ENCODE data around the gene ZHX3. TPM values are rescaled to one million over a fixed set of nuclear protein-coding genes. Genes with fewer than 3 reads are reported as not detected.

ZHX3 gene
- total RNA-seq, 1 experiment from 2014 or later = 22.7 TPM

DNA sequence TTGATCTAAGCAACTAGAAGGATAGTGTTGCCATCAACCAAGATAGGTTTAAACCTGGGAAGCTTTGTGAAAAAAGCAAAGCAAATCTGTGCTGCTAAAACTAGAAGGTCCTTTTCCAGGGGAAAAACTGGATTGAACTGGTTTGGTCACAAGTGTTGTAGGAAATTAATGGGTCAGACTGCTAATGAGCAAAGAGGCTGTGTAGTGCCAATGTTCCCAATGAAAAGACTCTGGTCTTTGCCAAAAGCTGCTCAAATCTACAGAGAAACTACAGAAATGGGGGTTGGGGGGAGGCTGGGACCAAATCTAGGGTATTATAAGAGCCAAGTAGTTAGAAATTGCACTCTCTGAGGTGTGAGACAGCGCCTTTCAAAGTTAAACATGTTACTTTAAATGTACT is 95.2 kb downstream of the ZHX3 start:
- no peak for DNase-seq
- TF ChIP-seq, protein P1, sequence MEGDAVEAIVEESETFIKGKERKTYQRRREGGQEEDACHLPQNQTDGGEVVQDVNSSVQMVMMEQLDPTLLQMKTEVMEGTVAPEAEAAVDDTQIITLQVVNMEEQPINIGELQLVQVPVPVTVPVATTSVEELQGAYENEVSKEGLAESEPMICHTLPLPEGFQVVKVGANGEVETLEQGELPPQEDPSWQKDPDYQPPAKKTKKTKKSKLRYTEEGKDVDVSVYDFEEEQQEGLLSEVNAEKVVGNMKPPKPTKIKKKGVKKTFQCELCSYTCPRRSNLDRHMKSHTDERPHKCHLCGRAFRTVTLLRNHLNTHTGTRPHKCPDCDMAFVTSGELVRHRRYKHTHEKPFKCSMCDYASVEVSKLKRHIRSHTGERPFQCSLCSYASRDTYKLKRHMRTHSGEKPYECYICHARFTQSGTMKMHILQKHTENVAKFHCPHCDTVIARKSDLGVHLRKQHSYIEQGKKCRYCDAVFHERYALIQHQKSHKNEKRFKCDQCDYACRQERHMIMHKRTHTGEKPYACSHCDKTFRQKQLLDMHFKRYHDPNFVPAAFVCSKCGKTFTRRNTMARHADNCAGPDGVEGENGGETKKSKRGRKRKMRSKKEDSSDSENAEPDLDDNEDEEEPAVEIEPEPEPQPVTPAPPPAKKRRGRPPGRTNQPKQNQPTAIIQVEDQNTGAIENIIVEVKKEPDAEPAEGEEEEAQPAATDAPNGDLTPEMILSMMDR (IDR thresholded peaks at IDR 0.05; ENCODE audit: unreplicated experiment) = no peak
- BruUV-seq (replicated peaks) = no TSS peak
- no peaks in the 10 kb centered on the region for H3K4me1 Mint-ChIP-seq (ENCODE audit: low read depth, unreplicated experiment)
- H3K27me3 Mint-ChIP-seq (ENCODE audit: unreplicated experiment) = no peaks in the 10 kb centered on the region
- CTCF ChIA-PET = interaction anchor here (0.6 to 0.7 kb wide), 2 partner anchors 11 to 352 kb away, joined by 3 read pairs; no protein-coding TSS in a partner anchor
- H3K36me3 Mint-ChIP-seq (ENCODE audit: insufficient read depth, unreplicated experiment) = no peaks in the 10 kb centered on the region
- no peak overlapping the region for H3K4me3 Mint-ChIP-seq (ENCODE audit: low read depth, unreplicated experiment)
- intact Hi-C loops (cut with micrococcal nuclease; ENCODE audit: unreplicated experiment) = no loop called here
- H3K9me3 Mint-ChIP-seq (ENCODE audit: low read depth, unreplicated experiment) = no peaks in the 10 kb centered on the region
- H3K27ac Mint-ChIP-seq (ENCODE audit: unreplicated experiment) = no peak overlapping the region

DNA sequence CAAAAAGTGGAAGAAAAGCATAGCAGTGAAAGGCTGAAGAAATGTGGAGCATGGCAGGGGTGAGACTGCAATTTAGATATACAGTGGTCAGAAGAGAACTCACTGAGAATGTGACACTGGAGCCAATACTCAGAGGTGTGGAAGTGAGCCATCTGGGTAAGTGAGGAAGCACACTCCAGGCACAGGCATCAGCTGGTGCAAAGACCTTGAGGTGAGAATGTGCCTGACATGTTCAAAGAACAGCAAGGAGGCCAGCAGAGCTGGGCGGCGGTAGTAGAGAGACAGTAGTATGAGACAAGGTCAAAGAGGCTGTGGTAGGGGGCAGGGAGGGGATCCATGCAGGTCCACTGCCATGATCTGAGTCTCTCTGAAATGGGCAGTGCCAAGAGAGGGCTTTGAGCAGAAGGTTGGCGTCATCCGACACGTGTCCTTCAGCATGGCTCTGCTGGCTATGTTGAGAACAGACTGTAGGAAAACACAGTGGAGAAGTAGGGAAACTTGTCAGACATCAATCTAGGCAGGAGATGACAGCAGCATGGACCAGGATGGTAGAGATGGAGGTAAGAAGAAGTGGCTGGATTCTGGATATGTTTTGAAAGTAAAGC is 95.8 kb downstream of the ZHX3 start:
- no TSS peak for BruUV-seq (replicated peaks)
- Mint-ChIP-seq H3K36me3 (ENCODE audit: insufficient read depth, unreplicated experiment) (no peaks in the 10 kb centered on the region), H3K4me1 (ENCODE audit: low read depth, unreplicated experiment) (no peaks in the 10 kb centered on the region), H3K4me3 (ENCODE audit: low read depth, unreplicated experiment) (no peak overlapping the region), H3K27ac (ENCODE audit: unreplicated experiment) (no peak overlapping the region), H3K27me3 (ENCODE audit: unreplicated experiment) (no peaks in the 10 kb centered on the region), H3K9me3 (ENCODE audit: low read depth, unreplicated experiment) (no peaks in the 10 kb centered on the region)
- intact Hi-C loops (cut with micrococcal nuclease; ENCODE audit: unreplicated experiment) = no loop called here
- DNase-seq = no peak
- TF ChIP-seq, protein P1 (IDR thresholded peaks at IDR 0.05; ENCODE audit: unreplicated experiment) = no peak
- CTCF ChIA-PET = no interaction called here

DNA sequence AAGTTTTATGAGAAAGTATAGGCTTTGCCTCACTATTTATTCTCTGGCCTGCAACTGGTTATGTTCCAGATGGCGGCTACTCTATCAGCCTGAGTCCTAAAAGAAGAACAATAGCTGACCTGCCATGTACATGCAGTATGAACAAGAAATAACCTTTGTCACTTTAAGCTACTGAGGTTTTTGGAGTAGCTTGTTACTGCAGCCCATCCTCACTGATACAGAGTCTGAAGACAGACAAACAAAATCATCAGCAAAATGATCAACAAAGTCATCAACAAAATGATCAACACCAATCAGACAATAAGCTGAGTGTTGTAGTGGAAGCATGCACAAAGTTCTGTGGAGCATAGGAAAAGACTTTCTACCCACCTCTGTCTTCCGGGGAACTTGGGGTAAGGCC is 97.7 kb downstream of the ZHX3 start:
- intact Hi-C loops (cut with micrococcal nuclease; ENCODE audit: unreplicated experiment) = no loop called here
- H3K9me3 Mint-ChIP-seq (ENCODE audit: low read depth, unreplicated experiment) = no peaks in the 10 kb centered on the region
- DNase-seq = no peak
- no peak overlapping the region for H3K27ac Mint-ChIP-seq (ENCODE audit: unreplicated experiment)
- no peak overlapping the region for H3K4me3 Mint-ChIP-seq (ENCODE audit: low read depth, unreplicated experiment)
- TF ChIP-seq, protein P1 (IDR thresholded peaks at IDR 0.05; ENCODE audit: unreplicated experiment) = no peak
- CTCF ChIA-PET = interaction anchor here (0.5 to 0.6 kb wide), 3 partner anchors 47 to 253 kb away, joined by 4 to 6 read pairs (median 5); no protein-coding TSS in a partner anchor
- no peaks in the 10 kb centered on the region for H3K27me3 Mint-ChIP-seq (ENCODE audit: unreplicated experiment)
- BruUV-seq (replicated peaks) = no TSS peak
- no peaks in the 10 kb centered on the region for H3K36me3 Mint-ChIP-seq (ENCODE audit: insufficient read depth, unreplicated experiment)
- no peaks in the 10 kb centered on the region for H3K4me1 Mint-ChIP-seq (ENCODE audit: low read depth, unreplicated experiment)

DNA sequence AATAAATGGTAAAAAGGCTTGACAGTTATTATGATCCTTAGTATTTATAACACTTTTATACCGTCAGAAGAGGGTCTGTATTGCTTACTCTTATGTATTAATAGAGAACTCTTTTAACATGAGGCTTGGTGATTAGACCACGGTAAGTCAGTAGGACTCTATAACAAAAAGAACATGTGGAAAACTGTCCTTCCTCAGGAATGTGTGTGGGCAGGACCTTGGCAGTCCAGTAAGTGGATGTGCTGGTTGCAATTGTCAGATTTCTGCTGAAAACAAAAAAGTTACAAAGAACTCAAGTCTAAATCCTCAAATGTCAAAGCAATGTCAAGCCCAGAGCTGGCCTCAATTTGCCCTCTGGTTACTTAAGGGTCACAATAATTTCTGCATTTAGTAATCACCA is 99.1 kb downstream of the ZHX3 start:
- CTCF ChIA-PET = interaction anchor here (0.6 to 1.1 kb wide), 2 partner anchors 69 to 533 kb away, joined by 3 read pairs; no protein-coding TSS in a partner anchor
- TF ChIP-seq, protein P1 (IDR thresholded peaks at IDR 0.05; ENCODE audit: unreplicated experiment) = no peak
- no peaks in the 10 kb centered on the region for H3K9me3 Mint-ChIP-seq (ENCODE audit: low read depth, unreplicated experiment)
- no peak overlapping the region for H3K27ac Mint-ChIP-seq (ENCODE audit: unreplicated experiment)
- H3K36me3 Mint-ChIP-seq (ENCODE audit: insufficient read depth, unreplicated experiment) = no peaks in the 10 kb centered on the region
- H3K4me3 Mint-ChIP-seq (ENCODE audit: low read depth, unreplicated experiment) = no peak overlapping the region
- H3K4me1 Mint-ChIP-seq (ENCODE audit: low read depth, unreplicated experiment) = peaks cover 2% of the 10 kb centered on the region
- intact Hi-C loops (cut with micrococcal nuclease; ENCODE audit: unreplicated experiment) = no loop called here
- DNase-seq = no peak
- BruUV-seq (replicated peaks) = no TSS peak
- H3K27me3 Mint-ChIP-seq (ENCODE audit: unreplicated experiment) = no peaks in the 10 kb centered on the region
